NCI-H1694 treated with DMSO at 0.1 percent for 48 hours (cell line): Measurements from ENCODE around the gene ADORA1.

Experiments used
- DNase-seq: peaks from one replicate; lab custom pipeline; 2025; lab: John Stamatoyannopoulos, UW

ADORA1 gene

GRCh38 chr1:203121186-203122015 is 6.1 kb upstream of the ADORA1 start:
- no peak for DNase-seq

GRCh38 chr1:203122159-203122558 is 5.4 kb upstream of the ADORA1 start:
- DNase-seq: no peak

GRCh38 chr1:203124011-203124410 is 3.5 kb upstream of the ADORA1 start:
- DNase-seq: no peak

- DNase-seq: peak; percentile 39
Measured at GRCh38 chr1:203124546-203125317, 2.8 kb upstream of the ADORA1 start.

GRCh38 chr1:203126151-203126865 is 1.2 kb upstream of the ADORA1 start:
- DNase-seq: peak; percentile 58

- peak; percentile 64 for DNase-seq
Measured at GRCh38 chr1:203126866-203127665, 460 bp upstream of the ADORA1 start.

- peak; percentile 36 for DNase-seq
Measured at GRCh38 chr1:203128431-203128715, 847 bp downstream of the ADORA1 start.

GRCh38 chr1:203128716-203129500 is 1.4 kb downstream of the ADORA1 start:
- DNase-seq: no peak

- DNase-seq: no peak
Measured at GRCh38 chr1:203129501-203130231, 2.1 kb downstream of the ADORA1 start.

- DNase-seq: no peak
Measured at GRCh38 chr1:203130358-203130985, 2.9 kb downstream of the ADORA1 start.

- no peak for DNase-seq
Measured at GRCh38 chr1:203131548-203132200, 4.1 kb downstream of the ADORA1 start.

GRCh38 chr1:203133970-203134725 is 6.6 kb downstream of the ADORA1 start:
- no peak for DNase-seq

GRCh38 chr1:203135636-203136305 is 8.2 kb downstream of the ADORA1 start:
- no peak for DNase-seq

- DNase-seq: peak; percentile 21
Measured at GRCh38 chr1:203136409-203137042, 9.0 kb downstream of the ADORA1 start.

GRCh38 chr1:203137324-203137723 is 9.8 kb downstream of the ADORA1 start:
- DNase-seq: no peak

GRCh38 chr1:203138066-203138465 is 10.5 kb downstream of the ADORA1 start:
- DNase-seq: no peak

GRCh38 chr1:203139976-203140475 is 12.5 kb downstream of the ADORA1 start:
- DNase-seq: no peak
